Stimulated activated CD4-positive, alpha-beta T cell treated with anti-CD3 and anti-CD28 coated beads, Interleukin-12 subunit alpha, Interleukin-12 subunit beta, amount 100 ng/mL, for 48 hours (primary cell): ENCODE results near the gene FAM237B.
"Not testable (repeated sequence)": the region's sequence is repeated elsewhere in the genome, so short reads cannot be mapped to it uniquely, and the experiment has no call there.

Experiments used
- DNase-seq, 3 donors: peaks; one replicate each; pipeline ENCODE4 v3.0.0-alpha.2; 2020; ENCODE audit warnings: low read depth in 2 of 3, low spot score in 1 of 3

FAM237B gene

DNA sequence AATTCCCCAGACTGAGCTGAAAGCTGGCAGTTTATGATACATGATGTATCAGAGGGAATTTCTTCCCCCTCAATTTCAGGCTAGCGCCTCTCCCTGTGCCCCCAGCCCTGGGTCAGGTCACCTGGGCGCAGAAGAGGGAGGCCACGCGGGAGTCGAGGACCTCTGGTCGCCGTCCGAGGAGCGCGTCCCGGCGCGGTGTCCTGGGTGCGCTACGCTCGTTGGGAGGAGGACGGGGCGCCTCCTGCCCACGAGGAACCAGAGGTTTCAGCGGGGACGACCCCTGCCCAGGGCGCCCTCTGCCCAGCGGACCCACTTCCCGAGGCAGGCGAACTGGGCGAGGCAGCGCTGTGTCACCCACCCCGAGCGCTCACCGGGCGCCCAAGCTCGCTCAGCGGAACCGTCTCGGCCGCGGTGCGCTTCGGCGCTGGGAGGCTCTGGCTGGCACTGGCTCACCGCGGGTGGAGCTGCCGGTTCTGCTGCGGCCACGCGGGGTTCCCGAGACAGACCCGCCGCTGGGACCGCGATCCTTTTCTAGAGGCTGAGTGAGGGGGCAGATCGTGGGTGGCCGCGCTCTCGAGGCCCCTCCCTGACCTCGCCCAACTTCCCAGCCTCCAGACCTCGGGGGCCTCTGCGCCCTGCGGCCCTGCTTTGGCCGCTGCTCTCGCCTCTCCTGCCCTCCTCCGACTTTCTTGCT is at the start of gene FAM237B:
FAM237B (minus strand) TSS at position 504 of the 694 bp plus-strand sequence. CDS start 1,556 bp downstream, outside the sequence.
- DNase-seq: no peak

DNA sequence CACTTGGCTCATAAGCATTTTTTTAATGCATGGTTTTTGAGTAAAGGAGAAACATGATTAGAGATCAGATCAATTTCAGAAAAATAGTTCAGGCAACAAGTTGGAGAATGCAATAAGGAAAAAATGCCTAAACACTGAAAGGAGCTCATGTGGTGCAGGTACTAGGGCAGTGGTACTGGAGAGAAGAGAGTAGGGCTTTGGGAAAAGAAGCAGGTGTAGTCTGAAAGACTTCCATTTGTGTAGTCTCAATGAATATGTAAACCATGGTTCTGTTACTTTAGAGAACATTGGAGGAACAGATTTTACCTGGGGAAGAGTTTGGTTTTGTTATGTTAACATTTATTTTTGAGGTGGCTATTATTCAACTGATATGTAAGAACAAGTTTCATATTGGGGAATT is 30.9 kb upstream of the FAM237B start:
- no peak for DNase-seq

DNA sequence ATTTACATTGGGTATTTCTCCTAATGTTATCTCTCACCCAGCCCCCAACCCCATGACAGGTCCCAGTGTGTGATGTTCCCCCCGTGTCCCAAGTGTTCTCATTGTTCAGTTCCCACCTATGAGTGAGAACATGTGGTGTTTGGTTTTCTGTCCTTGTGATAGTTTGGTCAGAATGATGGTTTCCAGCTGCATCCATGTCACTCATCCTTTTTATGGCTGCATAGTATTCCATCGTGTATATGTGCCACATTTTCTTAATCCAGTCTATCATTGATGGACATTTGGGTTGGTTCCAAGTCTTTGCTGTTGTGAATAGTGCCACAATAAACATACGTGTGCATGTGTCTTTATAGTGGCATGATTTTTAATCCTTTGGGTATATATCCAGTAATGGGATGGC is 28.9 kb upstream of the FAM237B start:
- DNase-seq: not testable (repeated sequence)

DNA sequence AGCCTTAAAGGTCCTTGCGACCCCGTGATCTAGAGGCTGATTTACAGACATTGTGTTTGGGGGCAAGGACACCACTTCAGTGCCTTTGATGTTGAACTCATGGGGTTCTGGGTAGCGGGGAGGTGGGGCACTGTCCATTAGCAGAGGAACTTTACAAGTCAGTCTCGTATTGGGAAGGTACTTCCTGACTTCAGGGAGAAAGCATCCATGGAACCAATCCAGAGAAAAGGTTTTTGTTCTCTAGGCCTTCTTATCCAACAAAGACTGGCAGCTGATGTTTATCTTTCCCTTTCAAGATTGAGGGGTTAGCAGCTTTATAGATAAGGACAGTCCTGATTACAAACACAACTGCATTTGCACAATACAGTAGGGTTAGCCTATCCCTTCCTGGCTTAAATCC is 28.2 kb upstream of the FAM237B start:
- no peak for DNase-seq

DNA sequence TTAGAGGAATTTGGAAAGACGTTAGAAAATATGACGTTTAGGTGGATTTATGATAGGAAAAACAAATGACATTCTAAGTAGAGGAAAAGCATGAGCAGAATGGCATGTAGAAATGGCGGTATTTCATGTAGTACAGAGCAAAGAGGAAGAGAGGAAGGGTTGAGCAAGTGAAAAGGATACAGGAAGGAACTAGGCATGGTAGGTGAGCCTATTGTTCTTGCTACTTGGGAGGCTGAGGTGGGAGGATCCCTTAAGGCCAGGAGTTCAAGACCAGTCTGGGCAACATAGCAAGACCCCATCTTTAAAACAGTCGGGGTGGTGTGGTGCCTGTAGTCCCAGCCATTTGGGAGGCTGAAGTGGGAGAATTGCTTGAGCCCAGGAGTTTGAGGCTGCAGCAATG is 26.7 kb upstream of the FAM237B start:
- DNase-seq: no peak

DNA sequence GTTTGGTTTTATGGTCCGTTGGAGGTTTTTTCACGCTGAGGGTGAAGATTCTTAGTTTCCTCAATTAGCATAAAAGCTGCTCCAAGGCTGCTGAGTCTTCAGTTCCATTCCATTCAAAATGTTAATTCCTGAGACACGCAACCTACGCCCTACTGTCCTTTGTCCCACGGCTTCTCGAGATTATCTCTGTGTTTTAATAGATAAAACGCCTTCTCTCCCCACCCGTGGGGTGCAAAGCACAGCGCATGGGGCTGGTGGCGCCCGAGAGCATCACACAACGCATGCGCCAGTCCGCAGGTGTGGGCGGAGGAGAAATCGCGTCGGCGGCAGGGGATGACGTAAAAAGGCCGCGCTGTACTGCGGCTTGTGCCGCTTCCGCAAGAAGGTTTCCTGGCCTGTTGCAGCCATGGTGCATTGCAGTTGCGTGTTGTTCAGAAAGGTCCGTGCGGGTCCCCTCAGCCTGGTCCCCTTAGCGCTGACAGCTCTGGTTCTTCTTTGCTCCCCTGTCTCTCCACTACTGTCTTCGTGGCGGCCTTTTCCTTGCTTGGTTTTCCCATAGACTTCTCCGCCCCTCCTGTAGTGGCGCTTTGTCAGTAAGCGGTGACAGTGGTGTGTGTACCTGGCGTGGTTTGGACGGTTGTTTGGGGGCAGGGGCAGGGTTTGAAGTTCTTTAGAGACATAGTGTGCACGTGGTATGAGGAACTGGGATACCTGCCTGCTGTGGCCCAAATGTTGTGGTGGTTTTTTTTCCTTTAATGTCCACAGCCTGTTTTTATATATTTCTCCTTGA is 25.4 kb upstream of the FAM237B start, which contains the start of gene GTPBP10:
GTPBP10 (plus strand) TSS at position 381 of the 790 bp plus-strand sequence; CDS start at position 407, 26 bp downstream.
- DNase-seq: peak; percentile 87 to 95 (median 93)

DNA sequence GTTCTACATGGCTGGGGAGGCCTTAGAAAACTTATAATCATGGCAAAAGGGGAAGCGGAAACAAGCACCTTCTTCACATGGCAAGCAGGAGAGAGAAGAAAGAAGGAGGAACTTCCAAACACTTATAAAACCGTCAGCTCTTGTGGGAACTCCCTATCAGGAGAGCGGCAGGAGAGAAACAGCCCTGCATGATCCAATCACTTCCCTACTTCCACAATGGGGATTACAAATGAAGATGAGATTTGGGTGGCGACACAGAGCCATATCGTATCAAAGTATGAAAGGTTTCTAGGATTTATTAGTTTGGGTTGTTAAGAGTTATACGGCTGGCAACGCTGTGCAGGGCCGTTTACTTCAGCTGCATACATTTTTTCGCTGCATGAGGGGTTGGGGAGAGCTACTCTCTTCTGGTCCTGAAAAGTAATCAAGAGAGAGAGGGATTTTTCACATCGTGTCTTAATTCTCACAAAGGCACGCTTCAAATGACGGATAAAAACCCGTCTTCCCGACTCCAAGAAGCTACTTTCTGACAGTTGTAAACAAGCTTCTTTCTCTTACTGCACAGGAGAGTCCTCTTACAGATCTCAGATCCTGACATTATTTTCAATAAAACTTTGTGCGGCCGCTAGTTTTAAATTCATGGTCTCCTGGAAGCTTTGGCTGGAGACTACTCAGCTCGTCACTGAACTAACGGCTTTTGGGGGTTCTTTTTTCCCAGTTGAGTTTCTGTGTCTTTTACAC is 24.7 kb upstream of the FAM237B start:
- no peak for DNase-seq

DNA sequence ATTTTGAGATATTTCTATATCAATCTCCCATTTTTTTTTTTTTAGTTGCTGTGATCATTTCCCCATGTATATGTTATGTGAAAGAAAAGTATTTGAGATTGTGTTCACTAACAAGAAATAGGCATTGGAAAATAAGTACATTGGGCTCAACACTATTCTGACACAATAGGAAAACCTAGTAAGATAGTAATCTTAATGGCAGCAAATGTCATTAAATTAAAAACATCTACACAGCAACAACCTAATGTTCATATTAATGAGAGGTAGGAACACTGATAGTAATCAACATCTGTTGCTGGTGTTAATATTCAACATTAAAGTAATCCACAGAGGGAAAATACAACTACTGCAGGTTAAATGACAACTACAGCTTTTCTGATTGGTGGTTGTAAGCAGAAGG is 23.9 kb upstream of the FAM237B start:
- DNase-seq: no peak

DNA sequence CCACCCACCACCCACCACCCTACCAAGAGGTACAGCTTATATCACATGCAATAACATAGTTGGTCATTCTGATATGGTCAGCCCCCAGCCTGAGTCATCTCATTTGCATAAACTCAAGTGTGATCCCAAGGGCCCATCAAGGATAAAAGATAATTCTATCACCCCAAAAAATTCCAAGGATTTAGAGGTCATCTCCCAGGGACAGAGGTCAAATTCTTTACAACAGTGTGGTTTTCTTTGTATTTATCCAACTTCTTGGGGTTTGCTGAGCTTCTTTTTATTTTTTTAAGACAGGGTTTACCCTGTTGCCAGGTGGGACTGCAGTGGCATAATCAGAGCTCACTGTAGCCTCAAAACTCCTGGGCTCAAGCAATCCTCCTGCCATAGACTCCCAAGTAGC is 16.0 kb upstream of the FAM237B start:
- DNase-seq: no peak

DNA sequence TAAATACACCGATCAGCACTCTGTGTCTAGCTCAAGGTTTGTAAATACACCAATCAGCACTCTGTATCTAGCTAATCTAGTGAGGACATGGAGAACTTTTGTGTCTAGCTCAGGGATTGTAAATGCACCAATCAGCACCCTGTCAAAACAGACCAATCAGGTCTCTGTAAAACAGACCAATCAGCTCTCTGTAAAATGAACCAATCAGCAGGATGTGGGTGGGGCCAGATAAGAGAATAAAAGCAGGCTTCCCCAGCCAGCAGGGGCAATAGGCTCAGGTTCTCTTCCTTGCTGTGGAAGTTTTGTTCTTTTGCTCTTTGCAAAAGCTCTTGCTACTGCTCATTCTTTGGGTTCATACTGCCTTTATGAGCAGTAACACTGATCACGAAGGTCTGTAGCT is 13.8 kb upstream of the FAM237B start:
- not testable (repeated sequence) for DNase-seq

DNA sequence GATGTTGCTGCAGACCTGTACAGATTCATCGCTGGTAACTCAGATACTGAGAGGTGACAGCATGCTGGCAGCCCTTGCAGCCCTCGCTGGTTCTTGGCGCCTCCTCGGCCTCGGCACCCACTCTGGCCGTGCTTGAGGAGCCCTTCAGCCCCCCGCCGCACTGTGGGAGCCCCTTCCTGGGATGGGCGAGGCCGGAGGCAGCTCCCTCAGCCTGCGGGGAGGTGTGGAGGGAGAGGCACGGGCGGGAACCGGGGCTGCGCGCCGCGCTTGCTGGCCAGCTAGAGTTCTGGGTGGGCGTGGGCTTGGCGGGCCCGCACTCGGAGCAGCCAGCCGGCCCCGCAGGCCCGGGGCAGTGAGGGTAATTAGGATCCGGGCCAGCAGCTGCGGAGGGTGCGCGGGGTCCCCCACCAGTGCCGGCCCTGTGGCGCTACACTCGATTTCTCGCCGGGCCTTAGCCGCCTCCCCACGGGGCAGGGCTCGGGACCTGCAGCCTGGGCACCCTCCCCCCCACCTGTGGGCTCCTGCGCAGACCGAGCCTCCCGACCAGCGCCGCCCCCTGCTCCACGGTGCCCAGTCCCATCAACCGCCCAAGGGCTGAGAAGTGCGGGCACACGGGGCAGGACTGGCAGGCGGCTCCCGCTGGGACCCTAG is 13.2 kb upstream of the FAM237B start:
- no peak for DNase-seq

DNA sequence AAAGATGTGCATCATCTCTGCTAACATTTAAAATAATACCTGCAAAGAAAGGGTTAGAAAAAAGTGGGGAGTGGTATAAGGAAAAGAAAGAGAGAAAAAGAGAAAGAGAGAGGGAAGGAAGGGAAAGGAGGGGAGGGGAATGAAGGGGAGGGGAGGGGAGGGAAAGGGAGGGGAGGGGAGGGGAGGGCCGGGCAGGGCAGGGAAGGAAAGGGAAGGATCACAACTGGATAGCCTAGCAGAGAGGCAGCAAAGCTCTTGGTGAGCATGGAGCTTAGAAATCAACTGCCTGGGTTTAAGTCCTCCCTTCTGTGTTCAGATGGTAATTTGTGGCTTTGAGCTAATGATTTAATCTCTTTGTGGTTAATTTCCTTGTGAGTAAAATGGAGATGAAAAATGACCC is 5.4 kb upstream of the FAM237B start:
- DNase-seq: no peak

DNA sequence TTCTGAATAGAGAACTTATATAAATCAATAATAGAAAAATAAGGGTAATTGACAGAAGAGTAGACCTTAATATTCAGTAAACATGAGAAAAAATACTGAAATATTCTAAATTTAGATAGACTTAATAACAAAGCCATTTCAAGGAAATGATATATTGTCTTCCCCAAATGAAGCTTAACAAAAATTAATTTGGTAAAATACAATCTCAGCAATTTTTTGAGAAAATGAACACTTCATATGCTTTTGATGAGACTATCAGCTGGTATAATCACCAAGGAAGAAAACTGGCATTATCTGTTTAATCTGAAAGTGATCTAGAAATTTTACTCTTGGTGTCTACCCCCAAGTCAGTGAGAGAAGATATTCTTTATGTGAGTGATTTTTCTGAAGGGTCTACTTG is 1.7 kb upstream of the FAM237B start:
- no peak for DNase-seq

DNA sequence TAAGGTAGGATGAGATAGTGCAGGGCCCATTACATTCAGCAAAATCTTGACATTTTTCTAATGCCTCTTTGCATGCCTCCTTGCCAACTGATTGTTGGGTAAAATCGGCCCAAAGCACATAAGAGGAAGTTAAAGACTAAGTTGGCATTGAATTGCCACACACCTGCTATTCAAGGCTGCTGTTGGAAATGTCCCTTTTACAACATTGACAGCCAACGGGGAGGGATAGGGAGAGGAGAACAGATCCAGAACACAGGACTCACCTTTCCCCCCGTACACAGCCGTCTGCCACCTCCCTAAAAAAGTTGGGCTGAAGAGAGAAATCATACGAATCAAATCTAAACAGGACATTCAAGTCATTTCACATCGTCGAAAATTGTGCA is 695 bp downstream of the FAM237B start:
- DNase-seq: no peak

DNA sequence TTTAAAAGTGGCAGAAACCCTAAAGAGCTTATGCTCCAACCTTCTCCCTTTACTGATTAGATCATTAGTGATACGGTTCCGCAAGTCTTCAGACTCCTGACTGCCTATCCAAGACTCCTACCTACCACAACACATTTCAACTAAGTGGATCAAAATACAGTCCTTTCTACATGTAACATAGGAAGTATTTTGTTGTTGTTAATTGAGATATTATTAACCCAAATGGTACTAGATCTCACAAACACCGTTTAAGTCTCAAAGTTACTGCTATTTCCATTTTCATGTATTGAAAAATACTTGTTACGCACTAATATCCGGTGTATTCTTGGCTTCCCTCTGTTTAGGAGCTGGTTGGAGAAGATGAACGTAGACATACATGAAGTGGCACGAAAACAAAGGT is 1.1 kb downstream of the FAM237B start:
- no peak for DNase-seq

DNA sequence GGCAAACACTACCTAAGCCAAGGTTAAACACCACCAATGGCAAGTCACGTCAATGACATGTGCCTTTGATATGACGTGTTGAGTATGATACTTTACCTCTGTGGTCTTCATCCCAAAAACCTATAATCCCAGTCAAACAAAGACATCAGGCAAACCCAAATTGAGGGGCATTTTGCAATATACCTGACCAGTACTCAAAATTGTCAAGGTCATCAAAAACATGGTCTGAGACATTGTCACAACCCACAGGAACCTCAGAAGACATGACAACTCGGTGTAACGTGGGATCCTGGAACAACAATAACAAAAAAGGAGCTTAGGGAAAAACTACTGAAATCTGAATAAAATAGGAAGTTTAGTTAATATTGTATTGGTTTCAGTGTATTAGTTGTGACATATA is 7.2 kb downstream of the FAM237B start:
- no peak for DNase-seq

DNA sequence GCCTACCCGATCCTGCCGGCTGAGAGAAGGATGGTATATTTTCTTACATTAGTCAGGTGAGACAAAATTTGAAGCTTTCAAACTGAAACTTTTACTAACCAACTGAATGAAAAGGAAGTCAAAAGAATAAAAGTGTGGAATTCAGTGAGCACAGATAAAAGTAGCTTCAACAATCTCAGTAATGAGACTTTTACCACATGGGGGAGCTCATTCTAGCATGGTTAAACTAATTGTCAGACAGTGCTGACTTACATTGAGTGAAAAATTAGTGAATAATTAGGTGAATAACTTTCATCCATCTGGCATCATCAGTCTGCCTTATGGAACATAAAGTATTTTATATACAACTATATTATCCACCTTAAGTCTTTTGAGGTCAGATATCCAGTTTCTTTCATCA is 8.4 kb downstream of the FAM237B start:
- no peak for DNase-seq

DNA sequence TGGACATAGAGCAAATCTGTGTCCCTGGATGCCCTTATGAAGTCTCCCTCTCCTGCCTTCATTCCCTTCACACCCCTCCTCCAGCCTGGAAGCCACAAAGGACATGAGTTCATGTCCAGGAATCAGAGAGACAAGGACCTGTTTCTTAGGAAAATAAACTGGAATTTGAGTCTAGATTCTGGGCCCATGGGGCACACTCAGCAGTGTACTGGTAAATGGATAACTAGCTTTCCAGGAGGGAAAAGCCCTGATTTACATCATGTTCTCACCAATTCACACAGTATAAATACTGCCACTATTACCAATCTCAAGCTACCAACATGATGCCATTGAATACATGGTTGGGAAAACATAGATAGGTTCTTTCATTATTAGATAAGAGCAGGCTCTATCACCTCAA is 9.9 kb downstream of the FAM237B start:
- DNase-seq: no peak

DNA sequence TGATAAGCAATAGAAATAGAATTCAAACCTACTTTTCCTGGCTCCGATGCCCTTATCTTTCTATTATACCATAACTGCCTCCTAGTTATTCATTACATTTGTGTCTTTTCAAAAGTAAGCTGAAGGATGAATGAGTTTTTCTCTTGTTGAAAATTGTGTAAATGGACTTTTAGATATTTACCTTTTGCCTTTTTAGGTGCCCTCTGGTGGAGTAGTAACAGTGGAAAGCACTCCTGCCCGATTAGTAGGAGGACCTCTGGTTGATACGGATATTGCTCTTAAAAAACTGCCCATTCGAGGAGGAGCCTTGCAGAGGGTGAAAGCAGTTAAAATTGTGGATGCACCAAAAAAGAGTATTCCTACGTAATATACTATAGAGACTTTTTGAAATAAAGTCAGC is 11.2 kb downstream of the FAM237B start:
- DNase-seq: no peak

DNA sequence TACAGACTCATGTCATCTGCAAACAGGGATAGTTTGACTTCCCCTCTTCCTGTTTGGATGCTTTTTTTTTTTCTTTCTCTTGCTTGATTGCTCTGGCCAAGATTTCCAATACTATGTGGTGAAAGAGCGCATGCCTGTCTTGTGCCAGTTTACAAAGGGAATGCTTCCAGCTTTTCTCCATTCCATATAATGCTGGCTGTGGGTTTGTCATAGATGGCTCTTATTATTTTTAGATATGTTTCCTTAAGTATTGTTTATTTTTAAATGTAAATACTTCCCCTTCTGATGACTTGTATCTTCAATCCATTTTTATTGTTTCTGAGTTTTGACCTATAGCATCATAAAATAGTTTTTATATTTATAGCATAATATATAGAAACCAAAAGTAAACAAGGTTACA is 17.9 kb downstream of the FAM237B start:
- no peak for DNase-seq
